ENCODE measurements around the gene ZNF530. TPM values are rescaled to one million over a fixed set of nuclear protein-coding genes. Genes with fewer than 3 reads are reported as not detected.

The ZNF530 gene
- total RNA-seq, 1 experiment from 2014 or later: 8.9 TPM

GRCh38 chr19:57583104-57583520, 16.6 kb upstream of the ZNF530 start:
- intact Hi-C loops (cut with micrococcal nuclease; ENCODE audit: unreplicated experiment) (no loop called here), in situ Hi-C loops (cut with HindIII; ENCODE audit: low pct_unique_long_range_greater_than_20kb, low sequenced_read_pairs) (no loop called here)
- BruUV-seq (replicated peaks): no TSS peak
- ChIA-PET POLR2A (no interaction called here), CTCF (no interaction called here)
- no peak for DNase-seq (ENCODE audit: low read depth, low spot score)
- no peaks in the 10 kb centered on the region for H3K36me3 ChIP-seq (ENCODE audit: control insufficient read depth, insufficient read depth, low read length)
- H3K4me1 ChIP-seq (ENCODE audit: control insufficient read depth, insufficient read depth, low read length): peaks cover 4% of the 10 kb centered on the region; the same call in 1 of the 2 replicates
- H3K4me3 ChIP-seq (ENCODE audit: low read depth in 2 of 2, low read length in 2 of 2): no peak overlapping the region
- no peak overlapping the region for H3K27ac ChIP-seq (ENCODE audit: low read length)
- no peaks in the 10 kb centered on the region for H3K27me3 ChIP-seq (ENCODE audit: control insufficient read depth, insufficient read depth, low read length)
- no peak for ATAC-seq
- peaks cover 4% of the 10 kb centered on the region; the same call in 1 of the 2 replicates for H3K9me3 ChIP-seq (ENCODE audit: control insufficient read depth, insufficient read depth, low read depth, low read length)
- no peak for TF ChIP-seq POLR2AphosphoS5 (IDR thresholded peaks at IDR 0.05; ENCODE audit: low read depth, low read length)
- TF ChIP-seq CTCF (IDR thresholded peaks at IDR 0.05): no peak
- no peak for TF ChIP-seq TCF7L2 (IDR thresholded peaks at IDR 0.05; ENCODE audit: low read depth, low read length)
- TF ChIP-seq, protein P1, sequence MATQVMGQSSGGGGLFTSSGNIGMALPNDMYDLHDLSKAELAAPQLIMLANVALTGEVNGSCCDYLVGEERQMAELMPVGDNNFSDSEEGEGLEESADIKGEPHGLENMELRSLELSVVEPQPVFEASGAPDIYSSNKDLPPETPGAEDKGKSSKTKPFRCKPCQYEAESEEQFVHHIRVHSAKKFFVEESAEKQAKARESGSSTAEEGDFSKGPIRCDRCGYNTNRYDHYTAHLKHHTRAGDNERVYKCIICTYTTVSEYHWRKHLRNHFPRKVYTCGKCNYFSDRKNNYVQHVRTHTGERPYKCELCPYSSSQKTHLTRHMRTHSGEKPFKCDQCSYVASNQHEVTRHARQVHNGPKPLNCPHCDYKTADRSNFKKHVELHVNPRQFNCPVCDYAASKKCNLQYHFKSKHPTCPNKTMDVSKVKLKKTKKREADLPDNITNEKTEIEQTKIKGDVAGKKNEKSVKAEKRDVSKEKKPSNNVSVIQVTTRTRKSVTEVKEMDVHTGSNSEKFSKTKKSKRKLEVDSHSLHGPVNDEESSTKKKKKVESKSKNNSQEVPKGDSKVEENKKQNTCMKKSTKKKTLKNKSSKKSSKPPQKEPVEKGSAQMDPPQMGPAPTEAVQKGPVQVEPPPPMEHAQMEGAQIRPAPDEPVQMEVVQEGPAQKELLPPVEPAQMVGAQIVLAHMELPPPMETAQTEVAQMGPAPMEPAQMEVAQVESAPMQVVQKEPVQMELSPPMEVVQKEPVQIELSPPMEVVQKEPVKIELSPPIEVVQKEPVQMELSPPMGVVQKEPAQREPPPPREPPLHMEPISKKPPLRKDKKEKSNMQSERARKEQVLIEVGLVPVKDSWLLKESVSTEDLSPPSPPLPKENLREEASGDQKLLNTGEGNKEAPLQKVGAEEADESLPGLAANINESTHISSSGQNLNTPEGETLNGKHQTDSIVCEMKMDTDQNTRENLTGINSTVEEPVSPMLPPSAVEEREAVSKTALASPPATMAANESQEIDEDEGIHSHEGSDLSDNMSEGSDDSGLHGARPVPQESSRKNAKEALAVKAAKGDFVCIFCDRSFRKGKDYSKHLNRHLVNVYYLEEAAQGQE (IDR thresholded peaks at IDR 0.05; ENCODE audit: insufficient read depth in 1 of 2, low read depth in 2 of 2, low read length in 1 of 2): no peak
- TF ChIP-seq SIN3A (IDR thresholded peaks at IDR 0.05; ENCODE audit: borderline replicate concordance, insufficient read depth, low read depth, low read length): no peak

- no TSS peak for BruUV-seq (replicated peaks)
- Histone ChIP-seq H3K27me3 (ENCODE audit: control insufficient read depth, insufficient read depth, low read length) (no peaks in the 10 kb centered on the region), H3K4me3 (ENCODE audit: low read depth in 2 of 2, low read length in 2 of 2) (peak within 1 kb of the TSS in 1 of 2 experiments; percentile 21; a peak in 1 of 4 replicates), H3K27ac (ENCODE audit: low read length) (no peak within 1 kb of the TSS), H3K9me3 (ENCODE audit: control insufficient read depth, insufficient read depth, low read depth, low read length) (peaks cover 4% of the 10 kb centered on the region; the same call in 1 of the 2 replicates), H3K4me1 (ENCODE audit: control insufficient read depth, insufficient read depth, low read length) (peaks cover 3% of the 10 kb centered on the region; the same call in 1 of the 2 replicates), H3K36me3 (ENCODE audit: control insufficient read depth, insufficient read depth, low read length) (no peaks in the 10 kb centered on the region)
- ChIA-PET CTCF (no interaction called here), POLR2A (no interaction called here)
- TF ChIP-seq SIN3A (IDR thresholded peaks at IDR 0.05; ENCODE audit: borderline replicate concordance, insufficient read depth, low read depth, low read length) (no peak), TCF7L2 (IDR thresholded peaks at IDR 0.05; ENCODE audit: low read depth, low read length) (no peak), POLR2AphosphoS5 (IDR thresholded peaks at IDR 0.05; ENCODE audit: low read depth, low read length) (no peak), CTCF (IDR thresholded peaks at IDR 0.05) (no peak)
- TF ChIP-seq, protein P1 (IDR thresholded peaks at IDR 0.05; ENCODE audit: insufficient read depth in 1 of 2, low read depth in 2 of 2, low read length in 1 of 2): no peak
- in situ Hi-C loops (cut with HindIII; ENCODE audit: low pct_unique_long_range_greater_than_20kb, low sequenced_read_pairs): no loop called here
- intact Hi-C loops (cut with micrococcal nuclease; ENCODE audit: unreplicated experiment): no loop called here
- DNase-seq (ENCODE audit: low read depth, low spot score) (no peak), ATAC-seq (no peak)
Observed at GRCh38 chr19:57583521-57584416, 15.9 kb upstream of the ZNF530 start, which contains the start of gene ZIK1. Gene ZIK1 (plus strand): TSS chr19:57584145. CDS start chr19:57584357, 212 bp downstream.

Data from Panc1 (cell line).